ENCODE measurements around the gene FSTL4.

Gene FSTL4

GRCh38 chr5:133291524-133291923, 320.8 kb downstream of the FSTL4 start:
- DNase-seq (ENCODE audit: low spot score), result no peak
- in situ Hi-C loops (cut with MboI; ENCODE audit: low sequenced_read_pairs, unreplicated experiment), result loop anchor here (25.0 kb wide), 1 partner anchor 179 kb away; no protein-coding TSS in a partner anchor
- TF ChIP-seq CTCF (IDR thresholded peaks at IDR 0.05; ENCODE audit: borderline replicate concordance, control extremely low read depth, extremely low read depth, insufficient read depth, missing control alignments), result no peak

GRCh38 chr5:133290669-133291240, 321.6 kb downstream of the FSTL4 start:
- in situ Hi-C loops (cut with MboI; ENCODE audit: low sequenced_read_pairs, unreplicated experiment), result loop anchor here (25.0 kb wide), 1 partner anchor 178 kb away; no protein-coding TSS in a partner anchor
- no peak for DNase-seq (ENCODE audit: low spot score)
- no peak for TF ChIP-seq CTCF (IDR thresholded peaks at IDR 0.05; ENCODE audit: borderline replicate concordance, control extremely low read depth, extremely low read depth, insufficient read depth, missing control alignments)

- in situ Hi-C loops (cut with MboI; ENCODE audit: low sequenced_read_pairs, unreplicated experiment), result loop anchor here (25.0 kb wide), 1 partner anchor 178 kb away; no protein-coding TSS in a partner anchor
- TF ChIP-seq CTCF (IDR thresholded peaks at IDR 0.05; ENCODE audit: borderline replicate concordance, control extremely low read depth, extremely low read depth, insufficient read depth, missing control alignments), result no peak
- no peak for DNase-seq (ENCODE audit: low spot score)
Measured at GRCh38 chr5:133289686-133290367, 322.5 kb downstream of the FSTL4 start.

- peak; percentile 57 for DNase-seq (ENCODE audit: low spot score)
- in situ Hi-C loops (cut with MboI; ENCODE audit: low sequenced_read_pairs, unreplicated experiment), result loop anchor here (25.0 kb wide), 1 partner anchor 175 kb away; no protein-coding TSS in a partner anchor
- TF ChIP-seq CTCF (IDR thresholded peaks at IDR 0.05; ENCODE audit: borderline replicate concordance, control extremely low read depth, extremely low read depth, insufficient read depth, missing control alignments), result peak; percentile 74
Measured at GRCh38 chr5:133287500-133287899, 324.8 kb downstream of the FSTL4 start.

GRCh38 chr5:133286483-133286882, 325.9 kb downstream of the FSTL4 start:
- DNase-seq (ENCODE audit: low spot score), result no peak
- TF ChIP-seq CTCF (IDR thresholded peaks at IDR 0.05; ENCODE audit: borderline replicate concordance, control extremely low read depth, extremely low read depth, insufficient read depth, missing control alignments), result no peak
- in situ Hi-C loops (cut with MboI; ENCODE audit: low sequenced_read_pairs, unreplicated experiment), result loop anchor here (25.0 kb wide), 1 partner anchor 174 kb away; no protein-coding TSS in a partner anchor

GRCh38 chr5:133285583-133286021, 326.7 kb downstream of the FSTL4 start:
- in situ Hi-C loops (cut with MboI; ENCODE audit: low sequenced_read_pairs, unreplicated experiment), result loop anchor here (25.0 kb wide), 1 partner anchor 173 kb away; no protein-coding TSS in a partner anchor
- no peak for TF ChIP-seq CTCF (IDR thresholded peaks at IDR 0.05; ENCODE audit: borderline replicate concordance, control extremely low read depth, extremely low read depth, insufficient read depth, missing control alignments)
- no peak for DNase-seq (ENCODE audit: low spot score)

All from GM13976 (cell line).